Loucy (cell line): ENCODE data around the gene DBX2.

Experiments used
- H2AFZ ChIP-seq: fragments of 200-600 bp; sonication (generic); 2 replicates; pipeline ENCODE4 v1.6.0; 2016; ENCODE audit warnings: antibody characterized with exemption, mild to moderate bottlenecking, low read length, moderate library complexity
- H3F3A ChIP-seq: fragments of 200-600 bp; 2 replicates; pipeline ENCODE4 v1.6.0; 2016; ENCODE audit warnings: antibody characterized with exemption, low read depth, mild to moderate bottlenecking
- H3K27me3 ChIP-seq: fragments of 200-600 bp; sonication (generic); 2 replicates; pipeline ENCODE4 v1.6.1; 2014; ENCODE audit warnings: low read length, mild to moderate bottlenecking; ENCODE audit not compliant: insufficient read depth, poor library complexity, severe bottlenecking
- H3K36me3 ChIP-seq: fragments of 200-600 bp; sonication (generic); 2 replicates; pipeline ENCODE4 v1.6.1; 2016; ENCODE audit warnings: low read length; ENCODE audit not compliant: insufficient read depth
- H3K4me1 ChIP-seq: fragments of 200-600 bp; sonication (generic); 2 replicates; pipeline ENCODE4 v1.5.1; 2014; ENCODE audit warnings: low read length, mild to moderate bottlenecking; ENCODE audit not compliant: insufficient read depth, poor library complexity, severe bottlenecking
- H3K4me2 ChIP-seq: fragments of 200-600 bp; sonication (generic); 2 replicates; pipeline ENCODE4 v1.6.0; 2014; ENCODE audit warnings: antibody characterized with exemption, low read length, low read depth, mild to moderate bottlenecking; ENCODE audit not compliant: poor library complexity, severe bottlenecking
- H3K4me3 ChIP-seq: fragments of 200-600 bp; sonication (generic); 2 replicates; pipeline ENCODE4 v1.5.1; 2014; ENCODE audit warnings: low read length, mild to moderate bottlenecking, mixed read lengths; ENCODE audit not compliant: poor library complexity, severe bottlenecking
- H3K79me2 ChIP-seq: fragments of 200-600 bp; sonication (generic); 2 replicates; pipeline ENCODE4 v1.6.1; 2014; ENCODE audit warnings: low read length; ENCODE audit not compliant: insufficient read depth
- H3K9ac ChIP-seq: fragments of 200-600 bp; sonication (generic); 2 replicates; pipeline ENCODE4 v1.6.0; 2014; ENCODE audit warnings: mild to moderate bottlenecking, low read depth, low read length, moderate library complexity; ENCODE audit not compliant: poor library complexity, severe bottlenecking
- H3K9me2 ChIP-seq: fragments of 200-600 bp; sonication (generic); replicated peaks from 2 replicates; pipeline ENCODE4 v1.6.1; 2016; ENCODE audit warnings: low read depth, low read length, mixed read lengths
- H3K9me3 ChIP-seq: fragments of 200-600 bp; sonication (generic); 2 replicates; pipeline ENCODE4 v1.6.1; 2014; ENCODE audit warnings: mild to moderate bottlenecking, antibody characterized with exemption, low read length, low read depth; ENCODE audit not compliant: insufficient read depth
- H4K20me1 ChIP-seq: fragments of 200-600 bp; sonication (generic); 2 replicates; pipeline ENCODE4 v1.6.0; 2014; ENCODE audit warnings: antibody characterized with exemption, low read length, mild to moderate bottlenecking; ENCODE audit not compliant: insufficient read depth, poor library complexity, severe bottlenecking
- EZH2phosphoT487 ChIP-seq: fragments of 200-600 bp; IDR thresholded peaks from 2 replicates; pipeline ENCODE4 v1.6.1; 2018; ENCODE audit warnings: antibody characterized with exemption, mild to moderate bottlenecking, moderate library complexity, borderline replicate concordance
- TF ChIP-seq, protein P1 (sequence below): fragments of 200-600 bp; sonication (generic); conservative IDR thresholded peaks from 2 replicates; pipeline ENCODE4 v1.5.1; 2014; ENCODE audit warnings: mild to moderate bottlenecking, antibody characterized with exemption, low read length

Gene DBX2

DNA sequence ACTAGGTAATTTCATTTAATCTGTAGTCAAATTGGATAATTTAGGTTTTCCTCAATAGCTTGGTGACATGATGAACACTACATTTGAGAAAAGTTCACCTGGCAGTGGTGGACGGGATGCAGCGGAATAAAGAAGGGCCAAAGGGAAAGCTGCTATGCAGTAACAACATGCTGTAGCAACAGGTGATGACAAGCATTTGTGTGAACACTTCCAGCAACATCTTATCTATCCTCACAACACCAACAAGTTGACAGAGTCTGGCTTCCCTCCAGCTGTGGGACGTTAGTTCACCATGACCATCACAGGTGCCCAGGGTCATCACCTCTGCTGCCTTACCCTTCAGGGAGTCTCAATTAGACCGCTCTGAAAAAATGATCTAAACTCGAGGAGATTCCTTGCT, 8.3 kb downstream of the DBX2 start:
- Histone ChIP-seq H3K4me2 (no peak overlapping the region), H3K79me2 (no peaks in the 10 kb centered on the region), H3K9me2 (no peaks in the 10 kb centered on the region), H3K9me3 (no peaks in the 10 kb centered on the region), H2AFZ (no peak overlapping the region), H3K36me3 (no peaks in the 10 kb centered on the region), H3K4me3 (no peak overlapping the region), H3F3A (no peaks in the 10 kb centered on the region), H3K4me1 (peaks cover 9% of the 10 kb centered on the region), H4K20me1 (no peaks in the 10 kb centered on the region), H3K9ac (no peak overlapping the region), H3K27me3 (no peaks in the 10 kb centered on the region)
- TF ChIP-seq, protein P1, sequence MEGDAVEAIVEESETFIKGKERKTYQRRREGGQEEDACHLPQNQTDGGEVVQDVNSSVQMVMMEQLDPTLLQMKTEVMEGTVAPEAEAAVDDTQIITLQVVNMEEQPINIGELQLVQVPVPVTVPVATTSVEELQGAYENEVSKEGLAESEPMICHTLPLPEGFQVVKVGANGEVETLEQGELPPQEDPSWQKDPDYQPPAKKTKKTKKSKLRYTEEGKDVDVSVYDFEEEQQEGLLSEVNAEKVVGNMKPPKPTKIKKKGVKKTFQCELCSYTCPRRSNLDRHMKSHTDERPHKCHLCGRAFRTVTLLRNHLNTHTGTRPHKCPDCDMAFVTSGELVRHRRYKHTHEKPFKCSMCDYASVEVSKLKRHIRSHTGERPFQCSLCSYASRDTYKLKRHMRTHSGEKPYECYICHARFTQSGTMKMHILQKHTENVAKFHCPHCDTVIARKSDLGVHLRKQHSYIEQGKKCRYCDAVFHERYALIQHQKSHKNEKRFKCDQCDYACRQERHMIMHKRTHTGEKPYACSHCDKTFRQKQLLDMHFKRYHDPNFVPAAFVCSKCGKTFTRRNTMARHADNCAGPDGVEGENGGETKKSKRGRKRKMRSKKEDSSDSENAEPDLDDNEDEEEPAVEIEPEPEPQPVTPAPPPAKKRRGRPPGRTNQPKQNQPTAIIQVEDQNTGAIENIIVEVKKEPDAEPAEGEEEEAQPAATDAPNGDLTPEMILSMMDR, result no peak
- no peak for TF ChIP-seq EZH2phosphoT487

DNA sequence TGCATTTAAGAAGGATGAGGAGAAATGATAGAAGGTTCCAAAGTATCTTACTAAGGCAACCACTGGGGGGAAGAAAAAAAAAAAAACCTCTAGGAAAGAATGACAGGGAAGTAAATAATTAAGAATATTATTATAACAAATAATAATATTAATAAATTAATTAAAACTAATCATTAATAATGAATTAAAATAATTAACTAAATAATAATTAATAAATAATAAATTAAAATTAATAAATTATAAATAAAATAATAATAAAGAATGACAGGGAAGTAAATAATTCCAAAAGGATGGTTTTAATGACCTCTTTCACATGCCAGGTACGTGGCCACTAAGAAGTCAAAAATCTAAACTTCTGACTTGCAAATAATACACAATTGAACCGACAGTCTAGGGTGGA, 9.9 kb downstream of the DBX2 start:
- Histone ChIP-seq H4K20me1 (no peaks in the 10 kb centered on the region), H2AFZ (no peak overlapping the region), H3K27me3 (no peaks in the 10 kb centered on the region)

DNA sequence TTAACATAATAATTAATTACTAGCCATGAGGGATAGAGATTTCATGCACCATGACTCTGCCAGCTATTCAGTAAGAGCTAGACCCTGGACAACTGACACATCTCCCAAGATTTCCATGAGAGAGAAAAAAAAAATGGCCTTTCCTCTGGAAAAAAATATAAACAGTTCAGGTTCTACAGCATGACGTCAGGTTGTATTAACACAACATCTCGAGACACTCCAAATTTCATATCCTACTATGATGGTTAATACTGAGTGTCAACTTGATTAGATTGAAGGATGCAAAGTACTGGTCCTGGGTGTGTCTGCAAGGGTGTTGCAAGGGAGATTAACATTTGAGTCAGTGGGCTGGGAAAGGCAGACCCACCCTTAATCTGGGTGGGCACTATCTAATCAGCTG, 11.1 kb downstream of the DBX2 start:
- H3K9me2 ChIP-seq, result no peaks in the 10 kb centered on the region
- H3F3A ChIP-seq, result no peaks in the 10 kb centered on the region
- H3K9ac ChIP-seq, result no peak overlapping the region
- H3K4me1 ChIP-seq, result no peaks in the 10 kb centered on the region
- TF ChIP-seq, protein P1, result no peak
- TF ChIP-seq EZH2phosphoT487, result no peak
- no peaks in the 10 kb centered on the region for H3K9me3 ChIP-seq
- no peaks in the 10 kb centered on the region for H3K79me2 ChIP-seq
- H2AFZ ChIP-seq, result no peak overlapping the region
- H3K27me3 ChIP-seq, result no peaks in the 10 kb centered on the region
- no peaks in the 10 kb centered on the region for H3K36me3 ChIP-seq
- no peak overlapping the region for H3K4me3 ChIP-seq
- H4K20me1 ChIP-seq, result no peaks in the 10 kb centered on the region
- H3K4me2 ChIP-seq, result no peak overlapping the region

More for the DNA sequence above, 9.9 kb downstream of the DBX2 start:
- no peaks in the 10 kb centered on the region for H3K79me2 ChIP-seq
- no peaks in the 10 kb centered on the region for H3K9me2 ChIP-seq
- H3K4me2 ChIP-seq, result no peak overlapping the region
- H3F3A ChIP-seq, result no peaks in the 10 kb centered on the region
- H3K9ac ChIP-seq, result no peak overlapping the region
- peaks cover 9% of the 10 kb centered on the region for H3K4me1 ChIP-seq
- no peak overlapping the region for H3K4me3 ChIP-seq
- no peaks in the 10 kb centered on the region for H3K36me3 ChIP-seq
- no peak for TF ChIP-seq EZH2phosphoT487
- TF ChIP-seq, protein P1, result no peak
- H3K9me3 ChIP-seq, result no peaks in the 10 kb centered on the region
